ENCODE results near the gene FMO2.
A peak's percentile ranks its signal among the peaks of the same experiment; 100 is the strongest.

Gene FMO2

GRCh38 chr1:171140956-171141687, 44.0 kb upstream of the FMO2 start:
- Histone ChIP-seq H3K9me3 (ENCODE audit: severe bottlenecking) (no peaks in the 10 kb centered on the region), H3K4me3 (ENCODE audit: low read depth, low read length) (no peak overlapping the region), H3K36me3 (no peaks in the 10 kb centered on the region), H3K27ac (0 out of 2 replicates have a peak overlapping the region, but pooled peaks have one; percentile 12), H3K27me3 (ENCODE audit: insufficient read depth, low read depth, severe bottlenecking) (no peaks in the 10 kb centered on the region)
- TF ChIP-seq CTCF (IDR thresholded peaks at IDR 0.05; ENCODE audit: low read depth, low read length): no peak
- DNase-seq: peak; percentile 10

- no peak overlapping the region for H3K4me3 ChIP-seq (ENCODE audit: low read depth, low read length)
- no peak for DNase-seq
- H3K27ac ChIP-seq: peak overlapping the region; percentile 12; the same call in 1 of the 2 replicates
Observed at GRCh38 chr1:171141688-171142415, 43.2 kb upstream of the FMO2 start.

GRCh38 chr1:171142416-171143385, 42.4 kb upstream of the FMO2 start:
- Histone ChIP-seq H3K9me3 (ENCODE audit: severe bottlenecking) (no peaks in the 10 kb centered on the region), H3K4me3 (ENCODE audit: low read depth, low read length) (no peak overlapping the region), H3K27me3 (ENCODE audit: insufficient read depth, low read depth, severe bottlenecking) (no peaks in the 10 kb centered on the region), H3K36me3 (no peaks in the 10 kb centered on the region), H3K27ac (peak overlapping the region; percentile 45)
- no peak for TF ChIP-seq CTCF (IDR thresholded peaks at IDR 0.05; ENCODE audit: low read depth, low read length)
- DNase-seq: peak; percentile 11

More at GRCh38 chr1:171141688-171142415, 43.2 kb upstream of the FMO2 start:
- Histone ChIP-seq H3K27me3 (ENCODE audit: insufficient read depth, low read depth, severe bottlenecking) (no peaks in the 10 kb centered on the region), H3K36me3 (no peaks in the 10 kb centered on the region), H3K9me3 (ENCODE audit: severe bottlenecking) (no peaks in the 10 kb centered on the region)
- TF ChIP-seq CTCF (IDR thresholded peaks at IDR 0.05; ENCODE audit: low read depth, low read length): no peak

- no peak for DNase-seq
- Histone ChIP-seq H3K27ac (no peak overlapping the region), H3K27me3 (ENCODE audit: insufficient read depth, low read depth, severe bottlenecking) (no peaks in the 10 kb centered on the region), H3K36me3 (no peaks in the 10 kb centered on the region), H3K9me3 (ENCODE audit: severe bottlenecking) (no peaks in the 10 kb centered on the region), H3K4me3 (ENCODE audit: low read depth, low read length) (no peak overlapping the region)
- no peak for TF ChIP-seq CTCF (IDR thresholded peaks at IDR 0.05; ENCODE audit: low read depth, low read length)
Observed at GRCh38 chr1:171150156-171150555, 34.9 kb upstream of the FMO2 start.

- DNase-seq: no peak
- H3K27me3 ChIP-seq (ENCODE audit: insufficient read depth, low read depth, severe bottlenecking): no peaks in the 10 kb centered on the region
Observed at GRCh38 chr1:171152549-171152948, 32.6 kb upstream of the FMO2 start.

More at GRCh38 chr1:171152549-171152948, 32.6 kb upstream of the FMO2 start:
- H3K27ac ChIP-seq: no peak overlapping the region
- H3K36me3 ChIP-seq: no peaks in the 10 kb centered on the region
- no peaks in the 10 kb centered on the region for H3K9me3 ChIP-seq (ENCODE audit: severe bottlenecking)
- no peak for TF ChIP-seq CTCF (IDR thresholded peaks at IDR 0.05; ENCODE audit: low read depth, low read length)
- H3K4me3 ChIP-seq (ENCODE audit: low read depth, low read length): no peak overlapping the region
